Stimulated activated naive CD8-positive, alpha-beta T cell treated with anti-CD3 and anti-CD28 coated beads, Interleukin-15, Interleukin-2, amounts not matched to agents 100 ng/mL and 50 ng/mL, for 24 hours (primary cell): ENCODE results near the gene GPR39.

Source experiments
- H3K27ac Mint-ChIP-seq: one replicate; pipeline ENCODE4 v1.8.0; 2021; ENCODE audit warnings: mild to moderate bottlenecking, mixed read lengths
- H3K27me3 Mint-ChIP-seq: one replicate; pipeline ENCODE4 v1.8.0; 2021; ENCODE audit warnings: mixed read lengths
- H3K36me3 Mint-ChIP-seq: one replicate; pipeline ENCODE4 v1.8.0; 2021; ENCODE audit warnings: low read depth, mixed read lengths
- H3K4me1 Mint-ChIP-seq: one replicate; pipeline ENCODE4 v1.8.0; 2021; ENCODE audit warnings: low read depth, mixed read lengths
- H3K4me3 Mint-ChIP-seq: one replicate; pipeline ENCODE4 v1.8.0; 2021; ENCODE audit warnings: mild to moderate bottlenecking, mixed read lengths
- H3K9me3 Mint-ChIP-seq: one replicate; pipeline ENCODE4 v1.8.0; 2021; ENCODE audit warnings: mixed read lengths

Gene GPR39

GRCh38 chr2:132617989-132618388 is 201.4 kb downstream of the GPR39 start:
- no peaks in the 10 kb centered on the region for H3K4me1 Mint-ChIP-seq
- H3K27ac Mint-ChIP-seq, result no peak overlapping the region
- H3K36me3 Mint-ChIP-seq, result no peaks in the 10 kb centered on the region
- H3K9me3 Mint-ChIP-seq, result no peaks in the 10 kb centered on the region
- H3K4me3 Mint-ChIP-seq, result no peak overlapping the region
- H3K27me3 Mint-ChIP-seq, result no peaks in the 10 kb centered on the region

- no peaks in the 10 kb centered on the region for H3K27me3 Mint-ChIP-seq
- H3K36me3 Mint-ChIP-seq, result no peaks in the 10 kb centered on the region
These were observed 202.1 kb downstream of the GPR39 start for GRCh38 chr2:132618734-132619133.

GRCh38 chr2:132620115-132620514 is 203.5 kb downstream of the GPR39 start:
- H3K27me3 Mint-ChIP-seq, result no peaks in the 10 kb centered on the region
- H3K27ac Mint-ChIP-seq, result no peak overlapping the region
- no peaks in the 10 kb centered on the region for H3K9me3 Mint-ChIP-seq
- no peaks in the 10 kb centered on the region for H3K4me1 Mint-ChIP-seq
- no peak overlapping the region for H3K4me3 Mint-ChIP-seq
- no peaks in the 10 kb centered on the region for H3K36me3 Mint-ChIP-seq

More at GRCh38 chr2:132618734-132619133, 202.1 kb downstream of the GPR39 start:
- Mint-ChIP-seq H3K4me3 (no peak overlapping the region), H3K9me3 (no peaks in the 10 kb centered on the region), H3K4me1 (no peaks in the 10 kb centered on the region), H3K27ac (no peak overlapping the region)

GRCh38 chr2:132621131-132621875 is 204.7 kb downstream of the GPR39 start:
- Mint-ChIP-seq H3K4me1 (no peaks in the 10 kb centered on the region), H3K4me3 (no peak overlapping the region), H3K27me3 (no peaks in the 10 kb centered on the region), H3K36me3 (no peaks in the 10 kb centered on the region), H3K27ac (no peak overlapping the region), H3K9me3 (no peaks in the 10 kb centered on the region)

- no peaks in the 10 kb centered on the region for H3K9me3 Mint-ChIP-seq
- no peak overlapping the region for H3K4me3 Mint-ChIP-seq
- H3K27me3 Mint-ChIP-seq, result no peaks in the 10 kb centered on the region
- H3K27ac Mint-ChIP-seq, result no peak overlapping the region
- no peaks in the 10 kb centered on the region for H3K4me1 Mint-ChIP-seq
- no peaks in the 10 kb centered on the region for H3K36me3 Mint-ChIP-seq
These were observed 206.7 kb downstream of the GPR39 start for GRCh38 chr2:132623096-132623839.

GRCh38 chr2:132627536-132627935 is 210.9 kb downstream of the GPR39 start:
- Mint-ChIP-seq H3K36me3 (no peaks in the 10 kb centered on the region), H3K9me3 (no peaks in the 10 kb centered on the region), H3K4me1 (no peaks in the 10 kb centered on the region), H3K27me3 (no peaks in the 10 kb centered on the region), H3K4me3 (no peak overlapping the region), H3K27ac (no peak overlapping the region)

- no peaks in the 10 kb centered on the region for H3K4me1 Mint-ChIP-seq
These were observed 215.5 kb downstream of the GPR39 start for GRCh38 chr2:132632000-132632649.

GRCh38 chr2:132633635-132634034 is 217.0 kb downstream of the GPR39 start:
- Mint-ChIP-seq H3K4me3 (no peak overlapping the region), H3K27ac (no peak overlapping the region), H3K4me1 (no peaks in the 10 kb centered on the region), H3K27me3 (no peaks in the 10 kb centered on the region), H3K36me3 (no peaks in the 10 kb centered on the region), H3K9me3 (peaks cover 5% of the 10 kb centered on the region)

More at GRCh38 chr2:132632000-132632649, 215.5 kb downstream of the GPR39 start:
- no peaks in the 10 kb centered on the region for H3K36me3 Mint-ChIP-seq
- H3K4me3 Mint-ChIP-seq, result no peak overlapping the region
- peaks cover 5% of the 10 kb centered on the region for H3K9me3 Mint-ChIP-seq
- no peaks in the 10 kb centered on the region for H3K27me3 Mint-ChIP-seq
- H3K27ac Mint-ChIP-seq, result no peak overlapping the region

GRCh38 chr2:132636346-132636745 is 219.7 kb downstream of the GPR39 start:
- Mint-ChIP-seq H3K4me1 (no peaks in the 10 kb centered on the region), H3K27me3 (no peaks in the 10 kb centered on the region)

GRCh38 chr2:132638313-132639040 is 221.9 kb downstream of the GPR39 start:
- H3K27ac Mint-ChIP-seq, result no peak overlapping the region
- no peaks in the 10 kb centered on the region for H3K36me3 Mint-ChIP-seq
- H3K4me1 Mint-ChIP-seq, result no peaks in the 10 kb centered on the region
- H3K27me3 Mint-ChIP-seq, result no peaks in the 10 kb centered on the region
- H3K4me3 Mint-ChIP-seq, result no peak overlapping the region
- H3K9me3 Mint-ChIP-seq, result peaks cover 4% of the 10 kb centered on the region

More at GRCh38 chr2:132636346-132636745, 219.7 kb downstream of the GPR39 start:
- H3K9me3 Mint-ChIP-seq, result peaks cover 5% of the 10 kb centered on the region
- no peaks in the 10 kb centered on the region for H3K36me3 Mint-ChIP-seq
- no peak overlapping the region for H3K4me3 Mint-ChIP-seq
- H3K27ac Mint-ChIP-seq, result no peak overlapping the region

GRCh38 chr2:132640116-132640515 is 223.5 kb downstream of the GPR39 start:
- Mint-ChIP-seq H3K27ac (no peak overlapping the region), H3K9me3 (no peaks in the 10 kb centered on the region), H3K4me1 (no peaks in the 10 kb centered on the region), H3K36me3 (no peaks in the 10 kb centered on the region), H3K4me3 (no peak overlapping the region), H3K27me3 (no peaks in the 10 kb centered on the region)

GRCh38 chr2:132641819-132642218 is 225.2 kb downstream of the GPR39 start:
- H3K27me3 Mint-ChIP-seq, result no peaks in the 10 kb centered on the region
- H3K36me3 Mint-ChIP-seq, result no peaks in the 10 kb centered on the region
- no peaks in the 10 kb centered on the region for H3K4me1 Mint-ChIP-seq
- no peaks in the 10 kb centered on the region for H3K9me3 Mint-ChIP-seq
- H3K4me3 Mint-ChIP-seq, result no peak overlapping the region
- no peak overlapping the region for H3K27ac Mint-ChIP-seq

GRCh38 chr2:132642415-132642814 is 225.8 kb downstream of the GPR39 start:
- Mint-ChIP-seq H3K4me3 (no peak overlapping the region), H3K27me3 (no peaks in the 10 kb centered on the region), H3K4me1 (no peaks in the 10 kb centered on the region), H3K27ac (no peak overlapping the region), H3K9me3 (no peaks in the 10 kb centered on the region), H3K36me3 (no peaks in the 10 kb centered on the region)

- Mint-ChIP-seq H3K9me3 (no peaks in the 10 kb centered on the region), H3K27me3 (peaks cover 5% of the 10 kb centered on the region), H3K4me1 (no peaks in the 10 kb centered on the region), H3K4me3 (no peak overlapping the region), H3K27ac (no peak overlapping the region), H3K36me3 (no peaks in the 10 kb centered on the region)
These were observed 228.6 kb downstream of the GPR39 start for GRCh38 chr2:132645176-132645575.
